PC-3 (cell line): Measurements from ENCODE around the gene TCEA2.

Experiments
- CTCF ChIP-seq: fragments of 300-600 bp; sonication (generic); conservative IDR thresholded peaks from 2 replicates; pipeline ENCODE4 v1.5.1; 2017; ENCODE audit warnings: antibody characterized with exemption, low read depth, mild to moderate bottlenecking, low read length
- EZH2 ChIP-seq: fragments of 300-600 bp; sonication (generic); IDR thresholded peaks from one replicate; pipeline ENCODE4 v1.6.1; 2017; ENCODE audit warnings: antibody characterized with exemption, mild to moderate bottlenecking, low read length; ENCODE audit not compliant: unreplicated experiment
- EZH2phosphoT487 ChIP-seq: fragments of 300-600 bp; sonication (generic); IDR thresholded peaks from 2 replicates; pipeline ENCODE4 v1.6.1; 2018; ENCODE audit warnings: mild to moderate bottlenecking, antibody characterized with exemption, low read length, borderline replicate concordance

GRCh38 chr20:64064145-64064698 lies 1.2 kb downstream of the TCEA2 start:
- TF ChIP-seq CTCF (no peak), EZH2phosphoT487 (no peak), EZH2 (no peak)
